ENCODE results near the gene TRIM68.

GRCh38 chr11:4619514-4619913 lies 11.5 kb upstream of the TRIM68 start:
- no peak for TF ChIP-seq CTCF (optimal IDR thresholded peaks at IDR 0.05 in 1 of 3, IDR thresholded peaks at IDR 0.05 in 1 of 3, conservative IDR thresholded peaks at IDR 0.05 in 1 of 3; ENCODE audit: extremely low read depth in 1 of 3, insufficient read depth in 2 of 3, low read length in 3 of 3)
- TF ChIP-seq EZH2 (IDR thresholded peaks at IDR 0.05; ENCODE audit: low read length): no peak
